T47D (cell line): Measurements from ENCODE around the gene TLL1.

Experiments
- DNase-seq, 2 experiments: peaks; one replicate each; pipeline versions ENCODE4 v3.0.0 to v3.0.0-alpha.2; 2011 to 2012; ENCODE audit warnings: low read depth in 1 of 2, low spot score in 1 of 2
- JUND ChIP-seq: IDR thresholded peaks from 2 replicates; pipeline ENCODE4 v1.6.1; 2012; ENCODE audit warnings: low read depth
- in situ Hi-C: cut with HindIII; loops from 2 replicates; pipeline ENCODE4 v1.10.0; 2016; ENCODE audit warnings: low sequenced_read_pairs, low pct_unique_long_range_greater_than_20kb

TLL1 gene

GRCh38 chr4:166091912-166092510, 219.0 kb downstream of the TLL1 start:
- peak; percentile 1 to 56 for DNase-seq
- in situ Hi-C loops: no loop called here
- no peak for TF ChIP-seq JUND

GRCh38 chr4:166092797-166093290, 219.8 kb downstream of the TLL1 start:
- DNase-seq: no peak
- in situ Hi-C loops: no loop called here
- no peak for TF ChIP-seq JUND

- TF ChIP-seq JUND: no peak
- in situ Hi-C loops: no loop called here
- DNase-seq: no peak
These were observed 231.6 kb downstream of the TLL1 start for GRCh38 chr4:166104623-166105022.

DNA sequence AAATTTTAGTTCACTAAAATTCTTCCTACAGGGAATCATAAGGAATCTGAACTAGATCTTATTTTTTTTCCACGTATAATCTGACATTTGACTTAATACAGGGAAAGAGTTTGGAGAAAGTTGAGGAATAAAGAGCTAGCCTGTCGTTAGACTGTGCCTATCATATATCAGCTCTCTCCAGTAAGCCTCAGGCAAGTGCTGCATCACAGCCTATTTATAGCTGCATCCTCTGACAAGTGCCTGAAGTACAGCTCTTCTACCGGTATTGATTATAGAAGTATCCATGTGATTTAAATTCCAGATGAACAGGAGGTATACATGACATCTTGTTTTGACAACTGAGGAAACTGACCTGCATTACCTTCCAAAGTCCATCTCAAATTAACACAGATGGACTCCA, 248.9 kb downstream of the TLL1 start:
- TF ChIP-seq JUND: no peak
- in situ Hi-C loops: no loop called here
- DNase-seq: no peak

DNA sequence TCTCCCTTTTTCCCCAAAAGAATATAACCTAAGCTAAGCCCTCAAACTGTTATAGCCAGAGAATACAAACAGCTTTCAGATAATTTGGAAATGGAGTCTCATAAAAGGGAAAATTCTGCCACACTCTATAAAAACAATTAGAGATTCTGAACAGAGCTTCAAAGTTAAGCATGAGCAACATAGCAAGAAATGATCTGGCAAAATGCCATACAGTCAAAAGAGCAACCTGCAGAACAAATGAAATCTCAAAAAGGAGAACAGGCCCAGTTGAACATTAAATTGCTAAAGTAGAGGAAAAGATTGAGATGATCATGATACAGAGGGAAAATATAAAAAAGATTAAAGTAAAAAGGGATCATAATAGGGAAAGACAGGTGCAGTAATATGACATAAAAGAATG, 250.5 kb downstream of the TLL1 start:
- in situ Hi-C loops: no loop called here
- TF ChIP-seq JUND: no peak
- no peak for DNase-seq

DNA sequence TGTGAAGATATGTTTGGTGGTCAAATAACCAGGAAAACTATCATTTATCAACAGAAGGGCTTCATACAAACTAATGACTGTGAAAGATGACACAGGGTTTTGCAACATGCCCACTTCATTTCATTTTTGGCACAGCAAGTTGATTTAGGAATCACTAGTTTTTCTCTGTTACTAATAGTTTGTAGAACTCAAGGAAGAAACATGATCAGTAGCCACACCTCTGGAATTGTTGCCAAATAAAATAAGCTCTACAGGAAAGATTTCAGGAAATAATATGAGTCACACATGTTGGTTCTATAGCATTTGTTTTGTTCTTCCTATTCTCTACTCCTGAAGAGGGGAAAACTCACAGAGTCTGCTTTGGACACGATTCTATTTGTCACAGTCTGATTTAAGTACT, 255.4 kb downstream of the TLL1 start:
- no peak for TF ChIP-seq JUND
- no peak for DNase-seq
- in situ Hi-C loops: no loop called here

DNA sequence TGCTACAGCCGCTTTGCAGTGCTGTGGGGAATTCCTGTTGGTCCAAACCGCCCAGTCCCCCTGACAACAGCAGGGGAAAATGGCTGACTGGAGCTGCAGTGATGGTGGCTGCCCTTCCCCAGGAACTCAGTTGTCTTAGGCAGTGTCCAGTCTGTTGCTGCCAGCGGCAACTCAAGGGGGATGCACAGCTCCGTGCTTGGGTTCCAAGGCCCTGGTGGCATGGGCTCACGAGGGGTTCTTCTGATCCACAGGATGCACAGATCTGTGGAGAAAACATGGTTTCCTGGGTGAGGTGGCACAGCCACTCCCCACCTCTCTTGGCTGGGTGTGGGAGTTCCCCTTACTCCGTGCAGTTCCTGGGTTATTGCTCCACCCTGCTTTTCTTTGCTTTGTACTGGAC, 261.2 kb downstream of the TLL1 start:
- in situ Hi-C loops: no loop called here
- no peak for DNase-seq
- TF ChIP-seq JUND: no peak

GRCh38 chr4:166140951-166141350, 267.9 kb downstream of the TLL1 start:
- TF ChIP-seq JUND: no peak
- no peak for DNase-seq
- in situ Hi-C loops: no loop called here

DNA sequence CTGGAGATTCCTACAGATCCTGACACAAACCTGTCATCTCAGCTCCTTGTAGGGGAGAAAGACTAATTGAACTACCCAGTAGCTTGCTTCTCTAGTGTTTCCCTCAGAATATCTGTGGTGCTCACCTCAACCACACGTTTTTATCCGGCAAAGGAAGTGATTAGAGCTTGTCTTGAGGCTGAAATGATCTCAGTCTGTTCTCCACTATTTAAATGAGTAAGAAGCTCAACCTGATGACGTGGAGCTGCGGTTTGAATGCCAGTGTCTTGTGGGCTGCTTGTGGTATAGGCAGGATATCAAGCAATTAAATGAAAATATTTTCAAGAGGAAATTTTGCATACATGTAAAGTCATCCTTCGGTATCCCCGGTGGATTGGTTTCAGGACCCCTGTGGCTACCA, 270.2 kb downstream of the TLL1 start:
- DNase-seq: no peak
- TF ChIP-seq JUND: no peak
- in situ Hi-C loops: no loop called here

DNA sequence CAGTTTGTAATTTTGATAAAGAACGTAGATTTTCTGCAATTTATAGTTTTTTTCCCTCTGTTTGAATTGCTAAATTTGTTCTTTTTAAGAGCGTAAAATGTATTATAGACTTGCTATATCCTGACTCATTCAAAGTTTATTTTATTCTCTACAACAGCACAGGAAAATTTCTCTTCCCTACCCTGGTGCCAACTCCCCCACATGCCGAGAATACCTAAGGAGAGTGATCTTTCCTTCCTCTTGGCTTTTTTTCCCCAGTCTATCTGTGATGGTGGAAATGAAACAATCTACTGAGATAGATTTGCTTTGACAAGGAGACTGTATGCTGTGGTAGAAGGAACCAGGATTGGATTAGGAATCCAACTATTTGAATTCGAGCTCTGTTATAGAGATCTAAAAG, 271.6 kb downstream of the TLL1 start:
- no peak for TF ChIP-seq JUND
- in situ Hi-C loops: no loop called here
- DNase-seq: no peak

- in situ Hi-C loops: no loop called here
- no peak for TF ChIP-seq JUND
- no peak for DNase-seq
These were observed 273.9 kb downstream of the TLL1 start for GRCh38 chr4:166146806-166147540.
